ENCODE measurements around the gene DYDC1. TPM values are rescaled to one million over a fixed set of nuclear protein-coding genes. Genes with fewer than 3 reads are reported as not detected.

The DYDC1 gene
- total and polyA plus RNA-seq, 2 of the 13 experiments (the other 11 are each of a cell fraction or from before 2014, with no cell fraction given), result not detected

DNA sequence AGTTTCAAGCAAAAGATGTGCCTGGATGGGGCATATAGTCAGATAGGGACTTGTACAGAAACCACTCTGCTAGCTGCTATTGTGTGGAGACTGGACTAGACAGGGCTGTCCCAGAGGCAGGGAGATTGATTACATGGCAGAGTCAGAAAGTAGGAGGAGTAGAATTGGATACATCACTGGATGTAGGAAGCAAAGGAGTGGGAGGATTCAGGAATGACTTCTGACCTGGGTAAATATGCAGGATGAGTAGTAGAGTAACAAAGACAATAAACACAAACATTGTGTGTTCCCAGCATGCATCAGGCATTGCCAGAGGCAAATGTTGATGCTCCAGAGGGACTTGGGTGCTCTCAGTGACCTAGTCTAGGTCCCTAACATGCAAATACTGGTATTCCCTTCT lies 36.2 kb downstream of the DYDC1 start (continued):
- TF ChIP-seq ZNF143 (CRISPR knock-in tag; IDR thresholded peaks at IDR 0.05) (0 out of 2 replicates have a peak, but pooled peaks have one; percentile 43), ZFP36L1 (CRISPR knock-in tag; IDR thresholded peaks at IDR 0.05) (no peak), IKZF1 (IDR thresholded peaks at IDR 0.05) (no peak), SMAD3 (CRISPR knock-in tag; IDR thresholded peaks at IDR 0.05) (no peak), TRIM22 (IDR thresholded peaks at IDR 0.05) (no peak), BHLHE40 (IDR thresholded peaks at IDR 0.05; ENCODE audit: low read length) (no peak), ZNF512B (CRISPR knock-in tag; IDR thresholded peaks at IDR 0.05; ENCODE audit: borderline replicate concordance) (0 out of 2 replicates have a peak, but pooled peaks have one; percentile 28), FOXA3 (CRISPR knock-in tag; IDR thresholded peaks at IDR 0.05) (peak; percentile 81), FOXA1 (IDR thresholded peaks at IDR 0.05) (no peak), FOXA1 (CRISPR knock-in tag; IDR thresholded peaks at IDR 0.05) (peak; percentile 48; the same call in 1 of the 2 replicates), ZNF605 (CRISPR knock-in tag; IDR thresholded peaks at IDR 0.05) (0 out of 2 replicates have a peak, but pooled peaks have one; percentile 21), AHR (CRISPR knock-in tag; IDR thresholded peaks at IDR 0.05) (no peak), HDAC1 (CRISPR knock-in tag; IDR thresholded peaks at IDR 0.05) (peak; percentile 42; the same call in 1 of the 2 replicates), PPARG (CRISPR knock-in tag; conservative IDR thresholded peaks at IDR 0.05) (peak; percentile 61; the same call in 1 of the 2 replicates), SOX13 (IDR thresholded peaks at IDR 0.05) (no peak), SOX13 (CRISPR knock-in tag; conservative IDR thresholded peaks at IDR 0.05 in 1 of 2, IDR thresholded peaks at IDR 0.05 in 1 of 2) (peak in 1 of 2 experiments; percentile 49; a peak in 1 of 4 replicates), CAMTA2 (CRISPR knock-in tag; IDR thresholded peaks at IDR 0.05; ENCODE audit: borderline replicate concordance) (no peak), GATAD2A (CRISPR knock-in tag; IDR thresholded peaks at IDR 0.05) (peak; percentile 66), NR2F6 (IDR thresholded peaks at IDR 0.05) (peak; percentile 57), NR2F6 (CRISPR knock-in tag; IDR thresholded peaks at IDR 0.05) (peak; percentile 48; the same call in 1 of the 2 replicates)
- TF ChIP-seq, protein P1, sequence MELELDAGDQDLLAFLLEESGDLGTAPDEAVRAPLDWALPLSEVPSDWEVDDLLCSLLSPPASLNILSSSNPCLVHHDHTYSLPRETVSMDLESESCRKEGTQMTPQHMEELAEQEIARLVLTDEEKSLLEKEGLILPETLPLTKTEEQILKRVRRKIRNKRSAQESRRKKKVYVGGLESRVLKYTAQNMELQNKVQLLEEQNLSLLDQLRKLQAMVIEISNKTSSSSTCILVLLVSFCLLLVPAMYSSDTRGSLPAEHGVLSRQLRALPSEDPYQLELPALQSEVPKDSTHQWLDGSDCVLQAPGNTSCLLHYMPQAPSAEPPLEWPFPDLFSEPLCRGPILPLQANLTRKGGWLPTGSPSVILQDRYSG (CRISPR knock-in tag; IDR thresholded peaks at IDR 0.05), result no peak

Measured in HepG2 (cell line).